H1 (cell line): ENCODE data around the gene CST9L. TPM values are rescaled to one million over a fixed set of nuclear protein-coding genes. Genes with fewer than 3 reads are reported as not detected.

ENCODE experiments used
- CHD1 ChIP-seq: IDR thresholded peaks from 2 replicates; pipeline ENCODE4 v1.6.1; 2012; ENCODE audit warnings: low read depth, low read length, improper control_type of control experiment
- EZH2 ChIP-seq: fragments of 200-600 bp; sonication (generic); IDR thresholded peaks from 2 replicates; pipeline ENCODE4 v1.7.1; 2012; ENCODE audit warnings: low read depth, mild to moderate bottlenecking, moderate library complexity, low read length, inconsistent platforms; ENCODE audit not compliant: severe bottlenecking
- HDAC2 ChIP-seq, 2 experiments: fragments of 300-600 bp in 1 of 2; sonication (generic) in 1 of 2; IDR thresholded peaks; 2 replicates each; pipeline ENCODE4 v1.6.1; 2011 to 2012; ENCODE audit warnings: low read depth in 2 of 2, low read length in 2 of 2, mild to moderate bottlenecking in 2 of 2, moderate library complexity in 2 of 2, borderline replicate concordance in 1 of 2, inconsistent platforms in 1 of 2
- RAD21 ChIP-seq, 2 experiments: IDR thresholded peaks in 1 of 2; conservative IDR thresholded peaks in 1 of 2; 2 replicates each; pipeline ENCODE4 v1.6.1; 2011; ENCODE audit warnings: low read depth in 2 of 2, low read length in 2 of 2, improper control_type of control experiment in 1 of 2, inconsistent platforms in 1 of 2, mild to moderate bottlenecking in 1 of 2, moderate library complexity in 1 of 2
- SIRT6 ChIP-seq: IDR thresholded peaks from one replicate; pipeline ENCODE4 v1.7.1; 2012; ENCODE audit warnings: low read length, inconsistent platforms
- SP1 ChIP-seq: IDR thresholded peaks from 2 replicates; pipeline ENCODE4 v1.6.1; 2011; ENCODE audit warnings: low read depth, low read length
- SP2 ChIP-seq: IDR thresholded peaks from 2 replicates; pipeline ENCODE4 v1.6.1; 2012; ENCODE audit warnings: mild to moderate bottlenecking, low read length, inconsistent platforms
- TCF12 ChIP-seq: IDR thresholded peaks from 2 replicates; pipeline ENCODE4 v1.6.1; 2011; ENCODE audit warnings: low read depth, mild to moderate bottlenecking, low read length
- USF2 ChIP-seq: IDR thresholded peaks from 2 replicates; pipeline ENCODE4 v1.6.1; 2011; ENCODE audit warnings: low read length, improper control_type of control experiment
- polyA plus RNA-seq, 7 experiments: library from polyadenylated mRNA; depleted of rRNA in 3 of 7; stranded (reverse) in 5 of 7; unstranded in 2 of 7; fragments of >200 nt in 5 of 7; fragments of 200-250 nt in 2 of 7; gene quantifications; 1 replicate in 5 of 7; 2 replicates in 1 of 7; 4 replicates in 1 of 7; pipeline versions ENCODE4 v1.2.1 to v1.2.3, GENCODE V29; 2011 to 2013; ENCODE audit warnings: missing spikeins in 2 of 7, mixed read lengths in 2 of 7
- total RNA-seq: library from RNA; stranded (reverse); fragmentation: NEBNext Ultra II Directional; extraction: Animal tissue kit (Norgen Biotek cat#: 25700); gene quantifications from 2 replicates; pipeline ENCODE4 v1.2.1, GENCODE V29; 2021

CST9L gene
- total and polyA plus RNA-seq, 2 of the 8 experiments (the other 6 are each of a cell fraction or from before 2014, with no cell fraction given): not detected

- TF ChIP-seq USF2: no peak
- no peak for TF ChIP-seq SP1
- TF ChIP-seq HDAC2 (IDR thresholded peaks at IDR 0.05; ENCODE audit: borderline replicate concordance in 1 of 2, low read depth in 2 of 2, low read length in 2 of 2): no peak
- TF ChIP-seq SP2: no peak
- no peak for TF ChIP-seq CHD1
- no peak for TF ChIP-seq EZH2
- TF ChIP-seq RAD21 (IDR thresholded peaks at IDR 0.05 in 1 of 2, conservative IDR thresholded peaks at IDR 0.05 in 1 of 2; ENCODE audit: low read depth in 2 of 2, low read length in 2 of 2): no peak
- TF ChIP-seq TCF12: no peak
- TF ChIP-seq SIRT6: no peak
These were observed 17.8 kb upstream of the CST9L start (continued) for GRCh38 chr20:23585808-23586734.
